ENCODE data around the gene BCR.
"Not testable (repeated sequence)": the region's sequence is repeated elsewhere in the genome, so short reads cannot be mapped to it uniquely, and the experiment has no call there.

Gene BCR

GRCh38 chr22:23323960-23324688 is 143.8 kb downstream of the BCR start:
- DNase-seq = not testable (repeated sequence)

GRCh38 chr22:23325183-23325582 is 144.9 kb downstream of the BCR start:
- DNase-seq = no peak

- not testable (repeated sequence) for DNase-seq
These were observed 153.5 kb downstream of the BCR start for GRCh38 chr22:23333822-23334221.

GRCh38 chr22:23337672-23338071 is 157.4 kb downstream of the BCR start:
- DNase-seq = not testable (repeated sequence)

- not testable (repeated sequence) for DNase-seq
These were observed 161.8 kb downstream of the BCR start for GRCh38 chr22:23341942-23342695.

- DNase-seq = no peak
These were observed 171.0 kb downstream of the BCR start for GRCh38 chr22:23351321-23351720.

DNA sequence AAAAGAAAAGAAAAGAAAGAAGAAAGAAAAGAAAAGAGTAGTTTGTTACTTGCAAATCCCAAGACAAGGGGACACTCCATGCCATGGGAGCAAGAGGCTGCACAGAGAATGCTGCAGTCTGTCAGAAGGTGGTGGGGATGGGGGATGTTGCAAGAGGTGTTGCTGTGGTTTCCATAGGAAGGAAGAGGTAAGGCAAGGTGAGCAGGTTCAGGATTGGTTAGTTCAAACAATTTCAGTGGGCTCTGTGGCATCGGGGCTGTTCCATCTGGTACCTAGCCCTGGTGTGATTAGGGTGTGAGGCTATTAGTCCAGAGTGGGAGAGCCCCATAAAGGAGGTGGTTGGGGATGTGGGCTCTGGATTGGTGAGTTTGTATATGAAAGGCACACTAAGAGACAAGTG is 172.7 kb downstream of the BCR start:
- no peak for DNase-seq

DNA sequence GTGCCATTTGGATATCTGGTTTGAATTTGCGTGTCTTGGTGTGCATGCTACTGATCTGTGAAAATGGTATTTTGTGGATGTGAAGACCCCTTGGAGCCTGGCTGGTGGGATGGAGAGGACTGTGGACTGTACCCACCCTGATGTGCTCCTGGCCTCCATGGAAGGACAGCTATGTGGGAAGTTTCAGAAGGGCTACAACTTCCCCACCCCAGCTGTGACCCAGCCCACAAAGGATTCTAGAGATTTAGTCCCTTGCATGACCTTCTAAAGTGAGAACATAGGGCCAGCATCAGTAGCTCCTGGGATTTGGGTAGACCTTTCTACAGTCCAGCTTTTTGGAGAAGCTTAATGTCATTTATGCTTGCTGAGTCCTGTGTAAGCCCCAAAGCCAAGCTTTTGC is 173.4 kb downstream of the BCR start:
- no peak for DNase-seq

GRCh38 chr22:23356094-23356493 is 175.8 kb downstream of the BCR start:
- no peak for DNase-seq

DNA sequence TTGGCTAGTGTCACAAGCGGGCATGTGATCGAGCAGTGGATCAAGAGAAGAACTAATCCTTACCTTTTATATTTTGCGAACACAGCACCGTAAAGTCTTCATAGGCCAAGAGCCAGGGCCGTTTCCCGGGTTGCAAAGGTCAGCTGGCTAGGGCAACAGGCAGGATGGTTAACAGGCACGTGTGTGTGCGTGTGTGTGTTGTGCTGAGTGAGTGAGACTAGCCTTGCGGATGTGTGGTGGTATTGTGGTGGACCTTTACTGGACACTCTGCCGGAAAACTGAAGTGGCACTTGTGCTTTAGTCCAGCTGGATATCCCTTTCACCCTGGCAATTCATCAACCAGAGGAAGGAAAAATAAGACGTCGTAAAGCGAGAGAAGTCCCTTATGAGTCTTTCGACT is 176.7 kb downstream of the BCR start:
- no peak for DNase-seq

- DNase-seq = no peak
These were observed 179.3 kb downstream of the BCR start for GRCh38 chr22:23359583-23360123.

DNA sequence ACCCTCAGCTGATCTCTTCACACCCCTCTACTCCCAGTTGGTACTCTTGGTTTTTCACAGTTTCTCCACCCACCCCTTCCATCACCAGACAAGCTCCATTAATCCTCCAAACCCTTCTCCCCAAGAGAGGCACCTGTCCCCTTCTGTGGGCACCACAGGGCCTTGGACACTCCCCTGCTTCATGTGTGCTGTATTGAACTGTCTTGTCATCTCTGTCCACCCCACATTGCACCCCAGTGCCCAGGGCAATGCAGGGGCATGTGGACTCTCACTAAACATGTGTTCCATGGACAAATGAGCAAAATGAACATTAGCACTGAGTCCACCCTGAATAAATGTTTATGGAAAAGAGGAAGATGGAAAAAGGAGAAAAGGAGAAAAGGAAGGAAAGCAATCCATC is 181.4 kb downstream of the BCR start:
- DNase-seq = no peak

- DNase-seq = no peak
These were observed 183.4 kb downstream of the BCR start for GRCh38 chr22:23363683-23364082.

- DNase-seq = no peak
These were observed 184.1 kb downstream of the BCR start for GRCh38 chr22:23364389-23364788.

- DNase-seq = no peak
These were observed 185.2 kb downstream of the BCR start for GRCh38 chr22:23365524-23365923.

DNA sequence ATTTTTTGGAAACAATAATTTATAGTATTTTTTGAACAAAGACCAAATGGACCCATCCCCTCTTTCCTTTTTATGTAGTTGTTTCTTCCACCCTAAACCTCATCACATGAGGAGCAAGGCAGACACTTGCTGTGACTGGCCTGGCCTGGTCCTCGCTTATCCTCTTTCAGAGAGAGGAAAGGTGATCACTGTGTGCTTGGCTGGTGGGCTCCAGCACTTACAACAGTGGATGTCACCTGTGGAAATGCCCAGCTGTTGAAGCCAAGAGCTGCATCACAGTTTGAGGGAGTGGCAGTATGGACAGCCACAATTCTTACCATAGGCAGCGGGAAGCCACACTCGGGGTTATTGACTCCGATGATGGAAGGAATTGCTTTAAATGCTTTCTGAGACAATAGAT is 185.7 kb downstream of the BCR start:
- DNase-seq = no peak

DNA sequence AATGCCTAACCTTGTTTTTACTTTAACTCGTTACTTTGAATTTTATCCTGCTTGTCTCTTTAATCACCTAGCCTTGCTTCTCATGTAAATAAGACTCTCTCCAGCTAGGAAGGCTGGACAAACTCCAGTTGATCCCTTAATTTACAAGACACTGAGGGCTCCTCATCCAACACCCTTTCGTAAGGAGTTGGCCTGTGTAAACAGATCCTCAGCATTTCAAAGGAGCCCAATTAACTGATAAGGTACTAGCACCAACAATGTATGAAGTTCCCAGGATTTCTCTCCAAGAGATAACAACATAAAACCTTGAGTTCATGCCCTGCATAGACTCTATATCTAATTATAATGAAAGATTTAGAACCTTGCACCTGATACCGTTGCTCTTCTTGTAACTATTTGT is 186.9 kb downstream of the BCR start:
- not testable (repeated sequence) for DNase-seq
